ENCODE data around the gene FNDC8.

DNA sequence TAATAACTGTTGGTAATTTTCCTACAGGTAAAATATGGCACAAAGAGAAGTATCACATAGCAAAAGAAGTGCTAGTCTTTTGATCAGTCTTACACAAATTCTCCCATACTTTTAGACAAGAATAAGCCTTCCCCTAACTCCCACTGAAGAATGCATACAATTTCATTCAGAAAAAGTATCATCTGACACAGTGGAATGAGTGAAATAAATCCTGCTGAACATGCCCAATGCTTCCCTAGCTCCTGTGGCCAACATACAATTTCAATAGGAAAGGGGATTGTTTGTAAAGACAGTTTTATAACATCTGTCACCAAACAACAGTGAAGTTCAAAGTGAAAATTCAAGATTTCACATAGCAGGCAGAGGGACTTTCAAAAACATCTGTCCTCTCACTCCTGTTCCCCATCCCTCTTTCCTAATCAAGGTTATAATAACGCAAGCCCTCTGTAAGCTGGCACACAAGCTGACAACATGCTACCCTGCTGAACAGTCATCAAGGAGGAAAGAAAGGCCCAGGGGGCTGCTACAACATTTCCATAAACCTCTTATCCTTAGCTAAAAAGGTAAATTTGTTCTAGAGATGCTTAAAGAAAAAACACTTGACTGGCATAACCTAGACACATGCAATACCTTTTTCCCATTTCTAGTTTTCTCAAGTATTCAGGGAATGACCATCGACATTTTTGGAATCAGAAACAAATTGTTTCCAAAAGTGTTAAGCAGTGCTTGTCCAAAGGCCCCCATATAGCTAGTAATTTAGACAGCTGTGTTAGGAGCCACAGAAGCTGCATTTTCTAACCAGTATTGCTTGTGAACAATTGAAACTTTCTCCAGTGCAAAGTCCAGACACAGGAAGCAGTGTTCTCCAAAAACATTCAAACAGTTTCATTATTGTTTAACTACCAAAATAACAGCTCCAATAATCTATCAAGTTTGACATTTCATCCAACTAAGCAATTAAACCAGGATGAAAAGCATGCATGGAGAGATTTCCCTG lies 46.4 kb upstream of the FNDC8 start:
- TF ChIP-seq, protein P1, sequence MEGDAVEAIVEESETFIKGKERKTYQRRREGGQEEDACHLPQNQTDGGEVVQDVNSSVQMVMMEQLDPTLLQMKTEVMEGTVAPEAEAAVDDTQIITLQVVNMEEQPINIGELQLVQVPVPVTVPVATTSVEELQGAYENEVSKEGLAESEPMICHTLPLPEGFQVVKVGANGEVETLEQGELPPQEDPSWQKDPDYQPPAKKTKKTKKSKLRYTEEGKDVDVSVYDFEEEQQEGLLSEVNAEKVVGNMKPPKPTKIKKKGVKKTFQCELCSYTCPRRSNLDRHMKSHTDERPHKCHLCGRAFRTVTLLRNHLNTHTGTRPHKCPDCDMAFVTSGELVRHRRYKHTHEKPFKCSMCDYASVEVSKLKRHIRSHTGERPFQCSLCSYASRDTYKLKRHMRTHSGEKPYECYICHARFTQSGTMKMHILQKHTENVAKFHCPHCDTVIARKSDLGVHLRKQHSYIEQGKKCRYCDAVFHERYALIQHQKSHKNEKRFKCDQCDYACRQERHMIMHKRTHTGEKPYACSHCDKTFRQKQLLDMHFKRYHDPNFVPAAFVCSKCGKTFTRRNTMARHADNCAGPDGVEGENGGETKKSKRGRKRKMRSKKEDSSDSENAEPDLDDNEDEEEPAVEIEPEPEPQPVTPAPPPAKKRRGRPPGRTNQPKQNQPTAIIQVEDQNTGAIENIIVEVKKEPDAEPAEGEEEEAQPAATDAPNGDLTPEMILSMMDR (IDR thresholded peaks at IDR 0.05), result no peak
- TF ChIP-seq POLR2A (IDR thresholded peaks at IDR 0.05), result no peak

Data from uterus (tissue), 2 donors.